A172 (cell line): ENCODE data around the gene ASXL3. TPM values are rescaled to one million over a fixed set of nuclear protein-coding genes. Genes with fewer than 3 reads are reported as not detected.

Source experiments
- DNase-seq: peaks from one replicate; pipeline ENCODE4 v3.0.0-alpha.2; 2015; ENCODE audit warnings: low spot score
- total RNA-seq: library from RNA; depleted of rRNA; stranded (reverse); fragments of >200 nt; shearing (Covaris generic); gene quantifications from 2 replicates; pipeline ENCODE4 v1.2.3, GENCODE V29; 2014

Gene ASXL3
- total RNA-seq, 1 experiment from 2014 or later: not detected

GRCh38 chr18:33656889-33657448 lies 79.0 kb downstream of the ASXL3 start:
- no peak for DNase-seq

GRCh38 chr18:33660696-33661310 lies 82.8 kb downstream of the ASXL3 start:
- DNase-seq: no peak

- DNase-seq: no peak
Measured at GRCh38 chr18:33664241-33664874, 86.3 kb downstream of the ASXL3 start.

- DNase-seq: no peak
Measured at GRCh38 chr18:33665187-33665586, 87.2 kb downstream of the ASXL3 start.

- DNase-seq: no peak
Measured at GRCh38 chr18:33665641-33666040, 87.6 kb downstream of the ASXL3 start.

DNA sequence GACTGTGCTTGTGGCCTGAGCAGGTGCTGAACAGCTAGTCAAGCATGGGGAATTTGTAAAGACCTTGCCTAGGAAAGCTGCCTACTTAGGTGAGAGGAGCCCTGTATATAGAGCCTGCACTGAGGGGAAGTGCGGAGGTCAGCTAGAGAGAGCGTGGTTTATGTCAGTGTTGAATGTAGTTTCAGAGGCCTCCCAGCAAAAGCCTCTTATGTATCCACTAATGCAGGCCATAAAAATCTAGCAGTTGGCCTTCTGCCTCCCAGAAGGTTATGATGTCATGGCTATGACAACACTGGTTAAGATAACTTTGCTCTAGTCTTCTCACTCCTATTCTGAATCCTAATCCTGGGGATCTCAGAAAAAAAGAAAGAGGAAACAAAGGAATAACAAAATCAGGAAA lies 88.9 kb downstream of the ASXL3 start:
- DNase-seq: no peak

DNA sequence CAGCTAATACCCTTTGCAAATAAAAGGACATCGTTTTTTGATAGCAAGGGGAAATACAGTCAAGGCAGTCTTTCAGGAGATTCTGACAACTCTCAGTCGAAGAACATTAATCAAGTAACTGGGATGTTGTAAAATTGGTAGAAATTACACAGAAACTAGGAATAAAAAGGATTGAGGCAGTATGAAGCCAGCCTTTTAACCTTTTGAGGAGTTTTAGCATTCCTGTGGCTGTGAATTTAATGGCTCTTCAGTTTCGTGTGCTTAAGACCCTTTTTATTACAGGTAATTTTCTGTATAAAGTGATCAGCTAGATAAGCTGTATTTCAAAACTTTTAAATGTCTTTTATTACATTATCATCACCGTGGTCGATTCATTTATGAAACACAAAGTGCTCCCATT lies 91.6 kb downstream of the ASXL3 start:
- no peak for DNase-seq

DNA sequence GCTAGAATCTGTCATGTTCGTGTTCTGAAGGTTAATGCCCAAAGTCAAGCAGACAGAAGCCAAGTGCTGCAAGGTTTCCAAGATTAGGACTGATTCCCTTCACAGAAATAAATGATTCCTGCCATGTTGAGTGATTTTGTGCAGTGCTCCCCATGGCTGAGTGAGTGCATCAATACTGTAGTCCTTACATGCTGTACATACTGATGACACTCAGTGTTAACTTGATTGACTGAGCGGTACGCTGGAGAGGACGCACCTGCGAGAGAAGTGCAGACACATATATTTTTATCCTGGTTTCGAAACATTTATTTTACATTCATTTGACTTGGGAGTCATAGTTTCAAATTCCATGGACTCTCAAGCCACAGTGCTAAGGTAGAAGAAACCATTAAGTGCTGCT lies 92.0 kb downstream of the ASXL3 start:
- DNase-seq: no peak

DNA sequence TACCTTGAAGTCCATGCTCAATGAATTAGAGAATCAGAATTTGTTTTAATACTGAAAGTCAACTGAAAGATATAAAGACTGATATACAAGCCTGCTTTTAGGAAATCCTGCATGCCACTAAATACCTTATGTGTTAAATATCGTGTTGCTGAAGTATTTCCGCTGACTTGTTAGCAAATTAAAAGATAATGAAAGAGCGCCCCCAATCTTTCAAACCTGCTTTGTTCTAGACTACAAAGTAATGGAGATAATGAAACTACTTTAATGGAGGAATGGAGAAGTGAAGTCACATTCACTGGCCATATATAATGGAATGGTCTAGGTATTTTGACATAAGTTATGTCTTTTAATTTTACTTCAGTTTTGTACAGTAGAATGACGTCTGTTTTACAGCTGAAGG lies 95.7 kb downstream of the ASXL3 start:
- DNase-seq: no peak

DNA sequence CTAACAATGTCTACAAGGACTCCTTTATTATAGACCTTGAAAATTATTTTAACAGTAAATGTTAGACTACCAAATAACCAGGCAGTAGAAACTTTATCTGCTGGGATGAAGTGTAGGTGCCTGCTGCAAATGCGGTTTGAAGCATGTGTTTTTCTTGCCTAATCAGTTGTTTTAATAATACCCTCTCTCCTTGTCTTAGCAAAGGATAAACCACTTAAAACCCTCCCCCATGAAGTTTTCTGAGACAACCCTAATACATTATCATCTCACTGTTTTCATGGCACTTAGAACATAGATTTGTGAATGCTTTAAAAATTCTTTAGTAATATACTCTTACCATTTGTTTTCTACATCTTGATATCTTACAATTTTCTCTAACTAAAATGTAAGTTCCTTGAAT lies 98.6 kb downstream of the ASXL3 start:
- DNase-seq: no peak

DNA sequence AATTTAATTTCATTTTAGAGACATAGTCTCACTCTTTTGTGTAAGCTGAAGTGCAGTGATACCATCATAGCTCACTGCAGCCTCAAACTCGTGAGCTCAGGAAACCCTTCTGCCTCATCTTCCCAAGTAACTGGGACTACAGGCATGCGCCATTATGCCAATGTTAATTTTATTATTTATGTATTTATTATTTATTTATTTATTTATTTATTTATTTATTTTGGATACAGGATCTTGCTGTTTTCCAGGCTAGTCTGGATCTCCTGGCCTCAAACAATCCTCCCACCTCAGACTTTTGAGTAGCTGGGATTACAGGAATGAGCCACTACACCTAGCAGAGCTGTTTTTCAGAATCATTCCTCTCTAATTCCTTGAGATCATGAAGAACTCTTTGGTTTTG lies 99.9 kb downstream of the ASXL3 start:
- DNase-seq: no peak

- DNase-seq: no peak
Measured at GRCh38 chr18:33682436-33682835, 104.4 kb downstream of the ASXL3 start.

GRCh38 chr18:33694593-33694992 lies 116.6 kb downstream of the ASXL3 start:
- no peak for DNase-seq

- no peak for DNase-seq
Measured at GRCh38 chr18:33696332-33697162, 118.5 kb downstream of the ASXL3 start.

GRCh38 chr18:33697498-33697897 lies 119.5 kb downstream of the ASXL3 start:
- DNase-seq: no peak

- DNase-seq: no peak
Measured at GRCh38 chr18:33699372-33699771, 121.4 kb downstream of the ASXL3 start.

DNA sequence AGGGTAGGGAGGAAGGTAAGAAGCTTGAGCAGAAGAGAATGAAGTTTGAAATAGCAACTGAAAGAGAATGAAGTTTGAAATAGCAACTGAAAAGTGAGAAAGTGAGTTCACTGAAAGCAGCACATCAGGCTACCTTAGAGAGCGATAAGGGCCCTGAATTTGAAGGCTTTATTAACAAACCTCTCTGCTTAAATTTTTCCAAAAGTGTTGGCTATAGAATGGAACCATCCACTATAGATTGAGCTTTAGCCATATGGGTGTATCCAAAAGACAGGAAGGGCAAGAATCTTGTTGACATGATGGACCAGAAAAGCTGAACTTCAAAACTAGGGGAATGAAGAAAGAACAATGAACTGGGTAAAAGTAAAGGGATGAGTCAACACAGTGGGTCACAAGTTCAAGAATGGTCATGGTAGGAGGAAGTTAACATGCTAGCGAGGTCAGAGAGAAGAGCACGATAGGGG lies 122.5 kb downstream of the ASXL3 start:
- DNase-seq: no peak

GRCh38 chr18:33702625-33703024 lies 124.6 kb downstream of the ASXL3 start:
- no peak for DNase-seq

DNA sequence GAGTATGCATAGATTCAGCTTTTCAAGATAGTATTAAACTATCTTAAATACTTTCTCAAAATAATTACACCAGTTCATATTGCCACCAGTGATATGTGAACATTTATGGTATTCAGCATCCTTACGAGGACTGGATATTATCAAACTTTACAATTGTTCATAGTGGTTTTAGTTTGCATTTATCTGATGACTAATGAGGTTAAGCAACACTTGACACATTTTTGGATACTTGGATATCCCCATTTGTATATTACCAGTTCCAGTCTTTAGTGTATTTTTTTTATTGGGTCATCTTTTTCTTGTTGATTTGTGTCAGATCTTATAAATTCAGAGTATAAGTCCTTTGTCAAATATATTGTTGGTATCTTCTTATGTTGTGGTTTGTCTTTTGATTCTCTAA lies 128.4 kb downstream of the ASXL3 start:
- no peak for DNase-seq

- DNase-seq: no peak
Measured at GRCh38 chr18:33708876-33709275, 130.9 kb downstream of the ASXL3 start.

DNA sequence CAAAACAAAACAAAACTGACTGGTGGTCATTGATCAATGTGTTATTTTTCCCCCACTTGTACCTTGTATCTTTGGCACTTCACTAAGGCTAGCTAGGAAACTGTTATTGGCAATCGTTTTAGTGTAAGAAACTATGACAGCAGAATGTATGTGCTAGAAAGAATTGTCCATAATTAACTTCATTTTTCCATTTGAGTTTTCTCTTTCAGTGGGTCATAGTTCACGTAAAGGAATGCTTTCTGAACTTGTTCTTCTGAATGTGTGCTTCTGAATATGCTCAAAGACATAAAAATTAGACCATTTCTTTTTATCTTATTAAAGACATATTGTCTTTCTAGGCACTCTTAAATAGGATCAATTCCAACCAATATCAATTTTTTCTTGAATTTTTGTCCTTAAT lies 132.2 kb downstream of the ASXL3 start:
- DNase-seq: no peak

DNA sequence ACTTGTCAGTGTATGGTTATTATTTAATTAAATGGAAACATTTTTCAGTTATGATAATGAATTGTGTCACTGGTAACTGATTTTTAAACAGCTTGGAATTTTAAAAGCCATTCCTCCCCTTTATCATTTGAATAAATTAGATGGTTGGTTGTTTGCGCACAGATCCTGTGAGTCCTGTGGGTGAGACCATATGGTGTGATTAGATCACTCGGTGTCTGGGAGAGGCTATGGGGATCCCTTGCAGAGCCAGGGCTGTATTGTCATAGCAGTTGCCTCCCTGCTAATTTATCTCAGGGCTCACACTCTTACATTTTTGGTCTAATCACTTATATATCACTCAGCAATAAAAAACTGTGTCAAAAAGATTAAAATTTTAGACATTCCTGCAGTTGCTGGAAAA lies 133.5 kb downstream of the ASXL3 start:
- DNase-seq: no peak

- no peak for DNase-seq
Measured at GRCh38 chr18:33712719-33713118, 134.7 kb downstream of the ASXL3 start.
